Spleen (tissue), 7 donors: ENCODE measurements around the gene NUMB.

Source experiments
- CTCF ChIP-seq, 11 experiments: fragments of 200-600 bp in 7 of 11; fragments of 450-650 bp in 4 of 11; sonication (generic) in 4 of 11; IDR thresholded peaks in 8 of 11; conservative IDR thresholded peaks in 3 of 11; 1 replicate in 7 of 11; 2 replicates in 4 of 11; pipeline versions ENCODE4 v1.4.0 to v1.8.0; 2016 to 2021; ENCODE audit warnings: antibody characterized with exemption in 11 of 11, inconsistent platforms in 4 of 11, mild to moderate bottlenecking in 1 of 11
- POLR2A ChIP-seq, 3 donors: fragments of 450-650 bp; IDR thresholded peaks; one replicate each; pipeline ENCODE4 v1.5.1; 2017; ENCODE audit warnings: antibody characterized with exemption in 3 of 3, mild to moderate bottlenecking in 1 of 3
- POLR2AphosphoS5 ChIP-seq, 3 donors: sonication (generic); formaldehyde crosslinking; IDR thresholded peaks; one replicate each; pipeline ENCODE4 v1.5.1; 2017; ENCODE audit warnings: antibody characterized with exemption in 3 of 3
- donor health status: DM: no; HTN: no; CAD: no; lungs with moderate emphysema.
- donor health status: DM: no; HTN: no; CAD: no.
- donor health status: DM: no; HTN: no; CAD: no.

GRCh38 chr14:73277376-73277775 is 181.0 kb downstream of the NUMB start:
- TF ChIP-seq CTCF (IDR thresholded peaks at IDR 0.05 in 8 of 11, conservative IDR thresholded peaks at IDR 0.05 in 3 of 11) (no peak), POLR2AphosphoS5 (IDR thresholded peaks at IDR 0.05) (no peak), POLR2A (IDR thresholded peaks at IDR 0.05) (no peak)
